Measurements from ENCODE around the gene EFCC1.

Gene EFCC1

GRCh38 chr3:129021140-129021551, 20.0 kb downstream of the EFCC1 start:
- H3K27ac ChIP-seq (ENCODE audit: insufficient read depth, low read depth, low read length, poor library complexity, severe bottlenecking), result no peak overlapping the region
- no peak overlapping the region for H3K4me3 ChIP-seq (ENCODE audit: insufficient read depth, low read depth, low read length)
- peaks cover 4% of the 10 kb centered on the region for H3K27me3 ChIP-seq (ENCODE audit: control insufficient read depth, insufficient read depth, low read length, poor library complexity, severe bottlenecking)
- peaks cover 19% of the 10 kb centered on the region for H3K4me1 ChIP-seq (ENCODE audit: control insufficient read depth, insufficient read depth, low read length)
- H3K9me3 ChIP-seq (ENCODE audit: control insufficient read depth, low read length), result no peaks in the 10 kb centered on the region
- H3K36me3 ChIP-seq (ENCODE audit: control insufficient read depth, insufficient read depth, low read length), result no peaks in the 10 kb centered on the region
- WGBS, 2 experiments, result 89 to 90% methylated on average over 6 of the region's 6 CpGs

DNA sequence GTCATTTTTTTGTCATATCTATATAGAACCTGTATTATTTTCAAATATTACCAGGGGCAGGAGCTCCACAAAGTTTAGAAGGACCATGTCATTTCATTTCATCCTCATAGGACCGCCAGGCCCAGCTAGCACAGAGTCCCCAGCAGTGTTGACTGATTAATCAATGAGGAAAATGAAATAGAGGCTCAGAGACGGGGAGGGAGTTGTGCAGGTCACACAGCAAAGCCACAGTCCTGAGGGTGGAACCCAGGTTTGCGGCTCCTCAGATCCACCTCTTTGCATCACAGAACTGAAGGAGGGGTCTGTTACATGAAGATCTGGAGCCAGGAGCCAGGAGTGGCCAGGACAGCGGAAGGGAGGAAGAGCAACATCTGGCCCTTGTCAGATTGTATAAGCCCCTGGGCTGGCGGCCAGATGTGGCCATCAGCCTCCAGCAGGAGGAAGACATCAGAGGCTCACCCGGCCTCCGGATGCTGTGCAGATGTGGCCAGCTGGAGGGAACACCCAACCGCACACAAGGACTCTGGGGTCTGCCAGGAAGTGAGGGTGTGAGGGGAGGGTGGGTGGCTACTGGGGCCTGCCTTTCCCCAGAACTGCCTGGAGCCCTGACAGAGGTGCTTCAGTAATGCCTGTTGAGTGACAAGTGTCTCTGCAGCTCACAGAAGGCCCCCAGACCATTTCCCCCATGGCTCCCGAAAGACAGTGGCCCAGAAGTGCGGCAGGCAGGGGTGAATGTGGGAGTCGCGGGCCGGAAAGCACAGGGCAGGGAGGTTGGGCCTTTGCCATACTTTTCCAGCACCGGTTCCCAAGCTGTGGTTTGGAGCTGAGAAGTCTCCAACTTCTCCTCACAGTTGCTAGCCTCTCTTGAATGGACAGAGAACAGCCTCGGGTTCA, 21.3 kb downstream of the EFCC1 start:
- Histone ChIP-seq H3K27ac (ENCODE audit: insufficient read depth, low read depth, low read length, poor library complexity, severe bottlenecking) (no peak overlapping the region), H3K36me3 (ENCODE audit: control insufficient read depth, insufficient read depth, low read length) (no peaks in the 10 kb centered on the region), H3K27me3 (ENCODE audit: control insufficient read depth, insufficient read depth, low read length, poor library complexity, severe bottlenecking) (peaks cover 14% of the 10 kb centered on the region), H3K9me3 (ENCODE audit: control insufficient read depth, low read length) (no peaks in the 10 kb centered on the region), H3K4me3 (ENCODE audit: insufficient read depth, low read depth, low read length) (no peak overlapping the region), H3K4me1 (ENCODE audit: control insufficient read depth, insufficient read depth, low read length) (peaks cover 12% of the 10 kb centered on the region)
- 89 to 90% methylated on average over 15 of the region's 15 CpGs for WGBS, 2 experiments

DNA sequence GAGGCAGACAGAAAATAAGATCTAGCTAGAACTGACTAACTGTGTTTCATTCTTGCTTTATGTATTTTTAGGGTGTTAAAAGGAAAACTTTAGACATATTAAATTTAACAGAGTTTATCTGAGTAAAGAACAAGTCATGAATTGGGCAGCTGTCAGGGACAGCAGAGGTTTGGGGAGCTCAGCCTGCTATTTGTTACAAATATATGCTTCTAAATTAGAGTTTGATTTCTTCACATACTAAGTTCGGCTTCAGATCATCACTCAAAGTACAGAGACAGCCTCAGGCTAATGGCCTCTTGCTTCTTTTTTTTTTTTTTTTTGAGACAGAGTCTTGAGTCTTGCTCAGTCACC, 21.9 kb downstream of the EFCC1 start:
- Histone ChIP-seq H3K36me3 (ENCODE audit: control insufficient read depth, insufficient read depth, low read length) (no peaks in the 10 kb centered on the region), H3K27ac (ENCODE audit: insufficient read depth, low read depth, low read length, poor library complexity, severe bottlenecking) (no peak overlapping the region), H3K9me3 (ENCODE audit: control insufficient read depth, low read length) (no peaks in the 10 kb centered on the region), H3K27me3 (ENCODE audit: control insufficient read depth, insufficient read depth, low read length, poor library complexity, severe bottlenecking) (peaks cover 15% of the 10 kb centered on the region), H3K4me3 (ENCODE audit: insufficient read depth, low read depth, low read length) (no peak overlapping the region), H3K4me1 (ENCODE audit: control insufficient read depth, insufficient read depth, low read length) (peaks cover 6% of the 10 kb centered on the region)
- WGBS, 2 experiments, result 100% methylated on average over 1 of the region's 1 CpG

- Histone ChIP-seq H3K36me3 (ENCODE audit: control insufficient read depth, insufficient read depth, low read length) (no peaks in the 10 kb centered on the region), H3K4me3 (ENCODE audit: insufficient read depth, low read depth, low read length) (no peak overlapping the region), H3K27ac (ENCODE audit: insufficient read depth, low read depth, low read length, poor library complexity, severe bottlenecking) (no peak overlapping the region), H3K4me1 (ENCODE audit: control insufficient read depth, insufficient read depth, low read length) (no peaks in the 10 kb centered on the region), H3K9me3 (ENCODE audit: control insufficient read depth, low read length) (no peaks in the 10 kb centered on the region), H3K27me3 (ENCODE audit: control insufficient read depth, insufficient read depth, low read length, poor library complexity, severe bottlenecking) (peaks cover 15% of the 10 kb centered on the region)
- WGBS, 2 experiments, result 73 to 85% methylated on average over 1 to 2 of the region's 2 CpGs
Observed at GRCh38 chr3:129023909-129024308, 22.8 kb downstream of the EFCC1 start.

GRCh38 chr3:129025108-129025507, 24.0 kb downstream of the EFCC1 start:
- WGBS, 2 experiments, result 92 to 94% methylated on average over 15 of the region's 15 CpGs
- Histone ChIP-seq H3K4me1 (ENCODE audit: control insufficient read depth, insufficient read depth, low read length) (no peaks in the 10 kb centered on the region), H3K4me3 (ENCODE audit: insufficient read depth, low read depth, low read length) (no peak overlapping the region), H3K27ac (ENCODE audit: insufficient read depth, low read depth, low read length, poor library complexity, severe bottlenecking) (no peak overlapping the region), H3K36me3 (ENCODE audit: control insufficient read depth, insufficient read depth, low read length) (no peaks in the 10 kb centered on the region), H3K9me3 (ENCODE audit: control insufficient read depth, low read length) (no peaks in the 10 kb centered on the region), H3K27me3 (ENCODE audit: control insufficient read depth, insufficient read depth, low read length, poor library complexity, severe bottlenecking) (peaks cover 15% of the 10 kb centered on the region)

DNA sequence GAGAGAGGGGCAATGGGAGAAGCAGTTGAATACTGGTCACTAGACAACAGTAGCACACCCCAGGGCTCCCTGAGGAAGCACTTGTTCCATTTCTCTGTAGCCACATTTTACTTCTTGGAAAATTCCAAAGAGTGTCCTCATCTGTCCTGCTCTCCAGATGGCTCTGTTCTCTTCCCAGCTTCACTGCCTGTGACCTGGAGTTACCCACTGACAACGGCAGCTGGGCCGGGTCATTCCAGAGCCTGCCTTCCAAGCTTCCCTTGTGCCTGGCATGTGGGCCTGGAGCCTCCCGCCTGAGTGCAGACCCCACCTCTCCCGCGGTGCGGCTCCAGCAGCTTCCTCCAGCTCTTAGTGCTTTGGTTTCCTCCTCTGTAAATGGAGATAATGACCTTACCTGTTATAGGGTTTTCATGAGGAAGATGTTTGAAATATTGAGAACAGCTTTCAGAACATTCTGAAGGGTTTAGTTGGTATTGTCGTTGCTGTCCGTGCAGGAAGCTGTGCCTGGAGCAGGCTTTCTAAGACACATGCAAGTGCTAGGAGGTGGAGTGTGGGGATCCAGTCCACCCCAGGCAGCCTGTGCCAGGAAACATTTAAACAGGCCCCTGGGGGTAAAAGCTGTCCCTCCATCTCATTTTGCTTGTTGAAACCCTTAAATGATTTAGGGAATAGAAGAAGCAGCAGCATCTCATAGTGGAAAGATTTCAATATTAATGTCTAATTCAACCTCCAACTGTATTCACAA, 24.8 kb downstream of the EFCC1 start:
- peaks cover 15% of the 10 kb centered on the region for H3K27me3 ChIP-seq (ENCODE audit: control insufficient read depth, insufficient read depth, low read length, poor library complexity, severe bottlenecking)
- no peaks in the 10 kb centered on the region for H3K36me3 ChIP-seq (ENCODE audit: control insufficient read depth, insufficient read depth, low read length)
- no peak overlapping the region for H3K27ac ChIP-seq (ENCODE audit: insufficient read depth, low read depth, low read length, poor library complexity, severe bottlenecking)
- H3K4me3 ChIP-seq (ENCODE audit: insufficient read depth, low read depth, low read length), result no peak overlapping the region
- H3K9me3 ChIP-seq (ENCODE audit: control insufficient read depth, low read length), result no peaks in the 10 kb centered on the region
- WGBS, 2 experiments, result 91 to 93% methylated on average over 8 of the region's 8 CpGs
- no peaks in the 10 kb centered on the region for H3K4me1 ChIP-seq (ENCODE audit: control insufficient read depth, insufficient read depth, low read length)

- H3K27me3 ChIP-seq (ENCODE audit: control insufficient read depth, insufficient read depth, low read length, poor library complexity, severe bottlenecking), result peaks cover 15% of the 10 kb centered on the region
- H3K36me3 ChIP-seq (ENCODE audit: control insufficient read depth, insufficient read depth, low read length), result no peaks in the 10 kb centered on the region
- WGBS, 2 experiments, result 16 to 17% methylated on average over 54 of the region's 54 CpGs
- H3K4me3 ChIP-seq (ENCODE audit: insufficient read depth, low read depth, low read length), result peak overlapping the region; percentile 27
- H3K9me3 ChIP-seq (ENCODE audit: control insufficient read depth, low read length), result no peaks in the 10 kb centered on the region
- H3K4me1 ChIP-seq (ENCODE audit: control insufficient read depth, insufficient read depth, low read length), result no peaks in the 10 kb centered on the region
- no peak overlapping the region for H3K27ac ChIP-seq (ENCODE audit: insufficient read depth, low read depth, low read length, poor library complexity, severe bottlenecking)
Observed at GRCh38 chr3:129026728-129027543, 25.8 kb downstream of the EFCC1 start.

DNA sequence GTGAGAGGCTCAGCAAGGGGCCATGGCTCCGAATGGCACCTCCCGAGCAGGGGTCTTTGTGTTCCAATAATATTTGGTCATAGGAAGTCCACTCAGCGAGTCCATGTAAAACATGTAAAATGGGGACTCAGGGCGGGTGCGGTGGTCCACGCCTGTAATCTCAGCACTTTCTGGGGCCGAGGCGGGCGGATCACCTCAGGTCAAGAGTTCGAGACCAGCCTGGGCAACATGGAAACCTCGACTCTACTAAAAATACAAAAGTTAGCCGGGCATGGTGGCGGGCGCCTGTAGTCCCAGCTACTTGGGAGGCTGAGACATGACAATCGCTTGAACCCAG, 26.4 kb downstream of the EFCC1 start:
- Histone ChIP-seq H3K27me3 (ENCODE audit: control insufficient read depth, insufficient read depth, low read length, poor library complexity, severe bottlenecking) (peaks cover 15% of the 10 kb centered on the region), H3K4me1 (ENCODE audit: control insufficient read depth, insufficient read depth, low read length) (no peaks in the 10 kb centered on the region), H3K36me3 (ENCODE audit: control insufficient read depth, insufficient read depth, low read length) (no peaks in the 10 kb centered on the region), H3K9me3 (ENCODE audit: control insufficient read depth, low read length) (no peaks in the 10 kb centered on the region), H3K4me3 (ENCODE audit: insufficient read depth, low read depth, low read length) (peak overlapping the region; percentile 27), H3K27ac (ENCODE audit: insufficient read depth, low read depth, low read length, poor library complexity, severe bottlenecking) (no peak overlapping the region)
- 88 to 89% methylated on average over 15 of the region's 15 CpGs for WGBS, 2 experiments

- Histone ChIP-seq H3K27ac (ENCODE audit: insufficient read depth, low read depth, low read length, poor library complexity, severe bottlenecking) (no peak overlapping the region), H3K4me1 (ENCODE audit: control insufficient read depth, insufficient read depth, low read length) (no peaks in the 10 kb centered on the region), H3K36me3 (ENCODE audit: control insufficient read depth, insufficient read depth, low read length) (no peaks in the 10 kb centered on the region), H3K27me3 (ENCODE audit: control insufficient read depth, insufficient read depth, low read length, poor library complexity, severe bottlenecking) (peaks cover 15% of the 10 kb centered on the region), H3K4me3 (ENCODE audit: insufficient read depth, low read depth, low read length) (no peak overlapping the region), H3K9me3 (ENCODE audit: control insufficient read depth, low read length) (no peaks in the 10 kb centered on the region)
- 92% methylated on average over 13 of the region's 13 CpGs for WGBS, 2 experiments
Observed at GRCh38 chr3:129028866-129029265, 27.8 kb downstream of the EFCC1 start.

DNA sequence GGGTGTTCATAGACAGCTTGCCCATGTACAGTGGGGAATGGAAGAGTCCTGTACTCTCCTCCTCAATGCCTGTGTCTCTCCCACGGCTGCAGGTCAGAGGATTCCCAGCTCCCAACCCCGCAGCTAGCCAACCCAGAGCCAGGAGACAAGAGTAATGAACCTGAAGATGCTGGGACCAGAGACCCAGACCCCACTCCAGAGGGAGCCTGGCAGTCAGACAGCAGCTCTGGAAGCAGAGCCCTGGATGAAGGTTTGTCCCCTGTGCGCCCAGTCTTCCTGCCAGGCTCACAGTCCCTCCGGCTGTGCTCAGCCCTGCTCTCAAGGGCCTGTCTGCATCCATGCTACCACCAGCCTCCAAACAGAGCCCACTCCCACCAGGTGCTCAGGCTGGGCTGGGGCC, 29.5 kb downstream of the EFCC1 start:
- Histone ChIP-seq H3K27ac (ENCODE audit: insufficient read depth, low read depth, low read length, poor library complexity, severe bottlenecking) (no peak overlapping the region), H3K4me1 (ENCODE audit: control insufficient read depth, insufficient read depth, low read length) (no peaks in the 10 kb centered on the region), H3K9me3 (ENCODE audit: control insufficient read depth, low read length) (no peaks in the 10 kb centered on the region), H3K4me3 (ENCODE audit: insufficient read depth, low read depth, low read length) (no peak overlapping the region), H3K36me3 (ENCODE audit: control insufficient read depth, insufficient read depth, low read length) (no peaks in the 10 kb centered on the region), H3K27me3 (ENCODE audit: control insufficient read depth, insufficient read depth, low read length, poor library complexity, severe bottlenecking) (peaks cover 15% of the 10 kb centered on the region)
- WGBS, 2 experiments, result 94 to 96% methylated on average over 4 of the region's 4 CpGs
